DMS79 treated with DMSO at 0.1 percent for 48 hours (cell line): ENCODE measurements around the gene RAB3C.
"Not testable (repeated sequence)": the region's sequence is repeated elsewhere in the genome, so short reads cannot be mapped to it uniquely, and the experiment has no call there.

ENCODE experiments used
- DNase-seq: peaks from one replicate; lab custom pipeline; 2025; lab: John Stamatoyannopoulos, UW

RAB3C gene

DNA sequence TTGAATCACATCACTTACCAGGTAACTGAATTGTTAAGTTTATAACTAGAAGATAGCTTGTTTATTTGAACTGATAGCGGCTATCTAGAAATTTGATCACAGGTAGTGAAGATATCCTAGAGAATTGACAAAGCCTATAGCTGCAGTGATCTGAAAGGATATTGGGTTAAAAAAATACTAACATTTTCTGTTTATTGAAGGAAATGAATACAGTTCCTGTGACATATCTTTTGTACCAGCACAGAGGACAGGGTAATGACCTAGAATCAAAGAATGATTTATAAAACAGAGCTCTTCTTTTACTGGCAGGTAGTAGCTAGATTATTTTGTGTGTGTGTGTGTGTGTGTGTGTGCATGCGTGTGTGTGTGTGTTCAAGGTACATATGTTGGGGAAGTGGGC lies 94.8 kb downstream of the RAB3C start:
- DNase-seq, result no peak

DNA sequence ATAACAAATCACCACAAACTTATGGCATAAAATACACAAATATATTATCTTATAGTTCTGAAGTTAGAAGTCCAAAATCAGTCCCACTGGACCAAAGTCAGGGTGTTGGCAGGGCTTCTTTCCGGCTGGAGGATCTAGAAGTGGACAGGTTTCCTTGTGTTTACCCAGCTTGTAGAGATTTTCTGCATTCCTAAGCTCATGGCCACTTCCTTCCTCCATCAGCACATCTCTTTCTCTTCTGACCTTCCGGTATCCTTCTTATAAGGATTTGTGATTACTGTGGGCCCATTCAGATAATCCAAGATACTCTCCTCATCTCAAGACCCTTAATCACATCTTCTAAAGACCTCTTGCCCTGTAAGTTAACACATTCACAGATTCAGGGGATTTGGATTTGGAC lies 97.6 kb downstream of the RAB3C start:
- no peak for DNase-seq

DNA sequence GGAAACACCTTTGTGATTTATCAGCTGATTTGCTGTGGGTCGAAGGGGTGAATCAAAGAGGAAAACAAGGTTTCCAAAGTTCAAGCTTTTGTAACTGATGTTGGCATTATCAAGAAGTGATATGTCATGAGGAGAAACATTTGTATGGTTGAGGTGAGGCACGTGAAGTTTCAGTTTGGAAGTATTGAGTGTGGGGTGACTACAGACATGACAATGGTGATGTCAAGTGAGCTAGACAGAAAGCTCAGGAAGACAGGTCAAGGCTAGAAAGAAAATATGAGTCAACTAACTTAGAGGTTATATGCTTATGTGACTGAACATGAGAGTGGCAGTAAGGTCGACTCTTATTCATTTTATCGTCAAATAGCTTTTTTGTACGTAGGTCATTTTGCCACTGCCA lies 99.1 kb downstream of the RAB3C start:
- no peak for DNase-seq

DNA sequence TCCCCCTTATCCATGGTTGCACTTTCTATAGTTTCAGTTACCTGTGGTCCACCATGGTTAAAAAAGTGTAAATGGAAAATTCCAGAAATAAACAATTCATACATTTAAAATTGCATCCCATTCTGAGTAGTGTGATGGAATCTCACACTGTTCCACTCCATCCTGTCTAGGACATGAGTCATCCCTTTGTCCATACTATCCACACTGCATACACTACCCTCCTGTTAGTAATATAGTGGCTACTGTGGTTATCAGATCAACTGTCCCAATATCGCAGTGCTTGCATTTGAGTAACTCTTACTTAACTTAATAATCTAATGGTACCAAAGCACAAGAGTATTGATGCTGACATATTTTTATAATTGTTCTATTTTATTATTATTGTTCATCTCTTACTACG lies 100.7 kb downstream of the RAB3C start:
- DNase-seq, result no peak

DNA sequence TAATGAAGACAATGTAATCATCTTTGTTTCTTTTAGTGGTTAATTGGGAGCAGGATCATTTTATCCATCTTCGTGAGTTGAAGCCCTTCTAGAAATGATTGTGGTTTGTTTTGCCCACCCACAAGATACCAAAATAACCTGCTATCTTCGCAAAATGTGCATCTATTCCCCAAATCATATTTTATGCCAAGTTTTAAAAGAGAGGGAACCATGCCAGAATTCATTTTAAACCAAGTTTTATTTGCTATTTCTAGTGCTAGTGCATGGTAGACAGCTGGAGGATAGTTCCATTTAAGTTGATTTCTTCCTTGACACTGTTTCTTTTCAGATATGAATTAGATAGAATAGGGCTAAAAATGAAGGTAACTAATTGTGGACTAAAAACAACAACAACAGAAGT lies 104.2 kb downstream of the RAB3C start:
- DNase-seq, result no peak

DNA sequence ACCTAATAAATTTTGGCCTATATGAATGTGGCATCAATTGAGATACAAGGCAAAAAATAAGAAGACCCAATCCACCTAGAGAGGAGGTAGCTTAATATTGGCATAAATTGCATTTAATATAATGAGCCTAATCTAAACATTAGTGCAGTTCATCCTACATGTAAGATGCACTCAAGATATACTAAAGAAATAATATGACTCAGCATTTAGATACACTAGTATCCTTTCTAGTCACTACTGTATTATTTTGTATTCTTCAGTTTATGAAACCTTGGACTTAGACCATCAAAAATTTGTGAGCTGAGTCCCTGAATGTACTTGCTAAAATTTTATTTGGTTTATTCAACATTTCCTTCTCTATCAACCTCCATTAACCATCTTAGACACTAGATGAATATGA lies 104.7 kb downstream of the RAB3C start:
- DNase-seq, result no peak

DNA sequence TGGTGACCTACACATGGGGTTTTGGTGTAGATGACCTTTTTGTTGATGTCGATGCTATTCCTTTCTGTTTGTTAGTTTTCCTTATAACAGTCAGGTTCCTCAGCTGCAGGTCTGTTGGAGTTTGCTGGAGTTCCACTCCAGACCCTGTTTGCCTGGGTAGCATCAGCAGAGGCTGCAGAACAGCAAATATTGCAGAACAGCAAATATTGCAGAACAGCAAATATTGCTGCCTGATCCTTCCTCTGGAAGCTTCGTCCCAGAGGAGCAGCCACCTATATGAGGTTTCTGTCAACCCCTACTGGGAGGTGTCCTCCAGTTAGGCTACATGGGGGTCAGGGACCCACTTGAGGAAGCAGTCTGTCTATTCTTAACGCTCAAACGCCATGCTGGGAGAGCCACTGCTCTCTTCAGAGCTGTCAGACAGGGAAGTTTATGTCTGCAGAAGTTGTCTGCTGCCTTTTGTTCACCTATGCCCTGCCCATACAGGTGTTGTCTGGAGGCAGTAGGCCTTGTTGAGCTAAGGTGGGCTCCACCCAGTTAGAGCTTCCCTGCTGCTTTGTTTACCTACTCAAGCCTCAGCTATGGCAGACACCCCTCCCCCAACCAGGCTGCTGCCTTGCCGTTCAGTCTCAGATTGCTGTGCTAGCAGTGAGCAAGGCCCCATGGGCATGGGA lies 116.3 kb downstream of the RAB3C start:
- DNase-seq, result not testable (repeated sequence)

DNA sequence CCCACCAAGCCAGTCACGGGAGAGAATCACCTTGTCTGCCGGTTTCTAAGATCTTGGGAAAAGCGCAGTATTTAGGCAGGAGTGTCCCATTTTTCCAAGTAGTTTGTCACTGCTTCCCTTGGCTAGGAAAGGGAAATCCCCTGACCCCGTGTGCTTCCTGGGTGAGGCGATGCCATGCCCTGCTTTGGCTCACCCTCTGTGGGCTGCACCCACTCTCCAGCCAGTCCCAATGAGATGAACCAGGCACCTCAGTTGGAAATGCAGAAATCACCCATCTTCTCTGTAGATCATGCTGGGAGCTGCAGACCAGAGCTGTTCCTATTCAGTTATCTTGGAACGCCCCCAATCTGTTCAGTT lies 116.9 kb downstream of the RAB3C start:
- DNase-seq, result no peak

DNA sequence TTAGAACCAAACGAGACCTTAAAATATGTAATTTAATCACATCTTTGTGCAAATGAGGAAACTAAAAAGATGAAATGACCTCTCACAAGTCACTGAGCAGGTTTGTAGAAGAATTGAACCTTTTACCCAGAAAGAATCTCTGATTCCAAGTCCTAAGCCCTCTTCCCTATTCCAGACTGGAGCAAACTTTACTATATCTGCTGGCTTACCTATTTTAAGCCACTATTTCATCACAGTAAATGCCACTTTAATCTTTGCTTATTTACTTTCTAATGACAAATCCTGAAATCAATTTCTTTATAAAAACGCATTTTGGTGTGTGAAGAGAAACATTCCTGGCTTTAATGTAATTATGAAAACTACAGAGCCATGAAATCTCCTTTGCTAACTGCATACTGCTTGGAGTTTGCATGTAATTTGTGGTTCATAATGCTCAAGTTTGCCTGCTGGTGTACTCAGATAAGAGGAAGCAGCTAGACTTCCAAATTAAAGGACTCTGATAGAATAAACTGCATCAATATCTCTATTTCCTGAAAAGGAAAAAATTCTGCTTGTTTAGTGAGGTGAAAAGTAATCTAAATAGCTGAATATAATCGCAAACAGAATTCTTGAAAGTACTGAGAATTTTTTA lies 121.2 kb downstream of the RAB3C start:
- no peak for DNase-seq

DNA sequence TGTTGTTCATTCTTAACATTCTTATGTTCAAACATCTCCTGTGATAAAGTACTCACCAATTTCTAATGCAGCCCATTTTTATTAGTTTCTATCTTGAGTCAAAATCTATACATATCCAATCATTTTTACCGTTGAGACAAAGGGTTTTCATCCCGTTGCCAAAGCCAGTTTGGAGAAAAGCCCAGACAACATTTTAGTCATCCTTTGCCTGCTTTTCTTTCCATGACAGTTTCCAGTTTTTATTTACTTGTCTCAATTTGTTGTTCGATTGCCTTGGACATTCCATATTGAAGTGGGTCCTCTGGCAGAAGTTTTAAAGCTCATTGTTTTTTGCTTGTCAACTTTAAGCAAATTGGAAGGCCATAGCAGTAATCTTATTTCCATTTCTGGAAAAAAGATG lies 123.9 kb downstream of the RAB3C start:
- DNase-seq, result no peak

DNA sequence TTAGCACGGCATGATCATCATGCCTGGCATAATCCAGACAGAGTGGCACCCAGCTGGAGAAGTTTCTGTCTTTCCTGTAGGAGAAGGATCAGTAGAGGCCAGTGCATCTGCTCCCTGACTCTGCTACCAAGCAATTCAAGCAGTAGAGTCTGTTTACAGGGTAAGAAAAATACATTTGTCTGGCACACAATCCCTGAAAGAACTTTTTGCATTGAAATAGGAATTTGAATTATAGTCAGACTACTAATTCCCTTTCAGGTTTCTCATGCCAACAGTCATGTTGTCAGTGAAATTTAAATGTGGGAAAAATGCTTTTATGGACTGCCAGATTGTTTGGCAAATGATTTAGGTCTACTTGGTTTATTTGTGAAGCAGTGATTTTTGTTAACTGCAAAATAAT lies 125.6 kb downstream of the RAB3C start:
- no peak for DNase-seq

DNA sequence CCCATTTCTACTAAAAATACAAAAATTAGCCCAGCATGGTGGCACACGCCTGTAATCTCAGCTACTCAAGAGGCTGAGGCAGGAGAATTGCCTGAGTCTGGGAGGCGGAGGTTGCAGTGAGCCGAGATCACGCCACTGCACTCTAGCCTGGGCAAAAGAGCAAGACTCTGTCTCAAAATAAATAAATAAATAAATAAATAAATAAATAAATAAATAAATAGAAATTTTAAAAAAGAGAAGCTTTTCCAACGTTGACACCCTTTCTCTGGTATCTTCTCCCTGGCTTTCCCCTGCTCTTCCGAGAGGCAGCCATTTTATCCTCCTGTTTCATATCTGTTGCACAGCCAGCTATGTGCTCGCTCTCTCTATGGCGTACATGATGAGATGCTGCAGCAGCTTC lies 127.5 kb downstream of the RAB3C start:
- not testable (repeated sequence) for DNase-seq

DNA sequence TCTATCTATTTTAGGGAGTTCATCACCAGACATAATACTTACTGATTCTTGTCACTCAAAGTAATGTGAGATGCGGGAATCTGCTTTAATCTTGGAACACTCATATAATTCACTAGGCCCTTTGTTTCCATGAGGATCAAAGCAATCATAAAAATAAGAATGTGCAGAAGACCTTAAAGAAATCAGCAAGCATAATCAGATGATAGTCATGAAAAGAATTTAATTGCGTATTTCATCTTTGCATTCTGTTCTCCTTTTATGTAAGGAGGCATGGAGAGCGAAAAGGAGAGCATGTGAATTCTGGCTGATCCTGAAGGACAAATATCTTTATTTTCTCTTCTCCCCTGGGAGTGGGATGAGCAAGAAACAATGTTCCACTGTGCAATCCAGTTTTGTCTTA lies 128.0 kb downstream of the RAB3C start:
- no peak for DNase-seq

DNA sequence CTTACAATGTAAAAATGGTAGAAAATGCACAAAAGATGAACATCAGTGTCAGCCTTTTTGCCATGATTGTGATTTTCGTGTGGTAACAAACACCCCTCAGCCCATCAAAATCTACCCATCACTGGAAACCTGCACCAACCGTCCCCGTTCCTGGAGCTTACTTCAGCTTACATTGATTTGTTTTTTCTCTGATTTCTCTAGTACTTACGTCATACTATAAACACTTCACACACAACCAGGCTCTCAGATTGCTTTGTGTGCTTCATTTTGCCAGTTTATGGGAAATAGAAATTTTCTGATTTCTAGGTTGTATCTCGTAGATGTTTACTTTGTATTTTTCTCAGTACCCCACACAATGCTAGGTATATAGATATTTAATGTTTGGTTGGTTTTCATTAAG lies 129.1 kb downstream of the RAB3C start:
- DNase-seq, result no peak

DNA sequence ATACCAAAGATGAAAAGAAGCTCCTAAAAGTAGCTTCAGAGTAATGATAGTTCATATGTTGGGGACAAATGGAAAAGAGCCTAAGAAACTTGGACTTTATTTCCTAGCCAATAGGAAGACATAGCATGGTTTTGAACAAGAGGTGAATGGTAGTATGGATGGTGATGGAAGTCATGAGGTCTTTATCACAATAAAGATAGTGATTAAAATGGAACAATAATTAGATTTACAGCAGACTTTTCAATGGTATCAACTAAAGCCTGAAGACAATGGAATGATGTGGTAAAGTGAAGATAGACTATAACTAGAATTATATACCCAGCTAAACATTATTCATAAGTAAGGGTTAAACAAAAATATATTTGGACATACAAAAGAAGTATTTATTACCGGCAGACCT lies 131.2 kb downstream of the RAB3C start:
- DNase-seq, result no peak

DNA sequence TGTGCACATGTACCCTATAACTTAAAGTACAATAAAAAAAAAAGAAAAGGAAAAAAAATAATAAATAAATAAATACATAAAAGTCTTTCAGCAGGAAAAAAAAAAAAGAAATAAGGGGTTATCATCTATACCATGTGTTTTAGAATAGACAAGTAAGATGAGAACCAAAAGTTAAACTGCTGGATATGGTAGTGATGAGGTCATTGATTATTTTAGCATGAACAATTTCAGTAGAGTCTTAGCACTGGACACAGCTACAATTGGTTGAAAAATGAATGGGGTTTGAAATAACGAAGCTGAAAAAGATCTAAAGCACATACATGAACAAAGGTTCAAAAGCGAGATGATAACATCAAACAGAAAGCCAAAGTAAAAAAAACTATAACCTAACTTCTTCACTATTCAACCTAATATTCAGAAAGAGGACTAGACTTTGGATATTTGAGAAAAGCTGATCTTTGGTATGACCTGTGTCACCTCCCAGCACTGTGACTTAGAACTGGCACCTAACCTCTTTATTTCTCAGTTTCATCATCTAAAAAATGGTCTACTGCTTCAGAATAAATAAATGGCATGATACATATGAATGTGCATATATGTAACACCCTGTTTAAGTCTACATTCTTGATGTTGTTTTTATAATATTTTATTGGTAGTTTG lies 133.3 kb downstream of the RAB3C start:
- DNase-seq, result no peak

DNA sequence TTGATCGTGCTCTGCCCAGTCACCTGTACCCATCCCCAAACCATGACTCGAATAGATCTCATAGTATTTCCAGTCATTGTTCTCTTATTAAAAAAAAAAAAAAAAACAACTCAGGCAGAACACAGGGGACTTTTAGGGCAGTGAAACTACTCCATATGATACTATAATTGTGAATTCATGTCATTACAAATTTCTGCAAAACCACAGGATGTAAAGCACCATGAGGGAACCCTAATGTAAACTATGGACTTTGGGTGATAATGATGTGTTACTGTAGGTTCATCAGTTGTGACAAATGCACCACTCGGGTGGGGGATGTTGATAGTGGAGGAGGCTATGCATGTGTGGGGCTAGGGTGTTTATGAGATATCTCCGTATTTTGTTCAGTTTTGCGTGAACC lies 133.8 kb downstream of the RAB3C start:
- DNase-seq, result no peak

DNA sequence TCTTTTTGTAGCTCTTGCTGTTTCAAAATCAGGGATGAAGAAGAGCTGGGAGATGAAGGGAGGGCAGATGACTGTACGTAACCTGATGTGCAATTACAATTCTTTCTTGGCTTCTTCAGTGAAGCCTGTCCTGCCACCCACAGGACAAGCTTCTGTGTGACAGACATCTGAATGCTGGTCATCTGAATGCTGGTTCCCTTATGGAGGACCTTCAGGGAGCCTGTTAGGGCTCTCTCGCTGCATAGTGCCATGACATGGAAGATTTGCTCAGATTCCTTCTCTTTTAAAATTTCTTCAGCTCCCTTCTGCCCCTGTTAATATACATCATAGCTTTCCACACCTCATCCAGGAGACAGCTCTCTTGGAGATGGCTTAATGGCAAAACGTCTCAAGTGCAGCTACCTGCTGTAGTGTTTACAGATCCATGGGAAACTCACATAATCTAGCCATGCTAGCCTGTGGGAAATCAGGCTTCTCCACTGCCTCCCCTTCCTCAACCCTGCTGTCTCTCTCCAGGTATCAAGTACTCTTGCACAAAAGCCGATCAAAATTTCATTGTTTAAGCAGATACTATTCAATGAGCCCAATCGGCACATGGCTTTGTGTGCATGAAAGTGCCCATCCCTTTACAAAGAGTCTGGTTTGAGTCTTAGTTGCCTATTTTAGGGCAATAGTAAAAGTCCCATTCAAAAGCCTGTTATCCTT lies 134.6 kb downstream of the RAB3C start:
- no peak for DNase-seq

DNA sequence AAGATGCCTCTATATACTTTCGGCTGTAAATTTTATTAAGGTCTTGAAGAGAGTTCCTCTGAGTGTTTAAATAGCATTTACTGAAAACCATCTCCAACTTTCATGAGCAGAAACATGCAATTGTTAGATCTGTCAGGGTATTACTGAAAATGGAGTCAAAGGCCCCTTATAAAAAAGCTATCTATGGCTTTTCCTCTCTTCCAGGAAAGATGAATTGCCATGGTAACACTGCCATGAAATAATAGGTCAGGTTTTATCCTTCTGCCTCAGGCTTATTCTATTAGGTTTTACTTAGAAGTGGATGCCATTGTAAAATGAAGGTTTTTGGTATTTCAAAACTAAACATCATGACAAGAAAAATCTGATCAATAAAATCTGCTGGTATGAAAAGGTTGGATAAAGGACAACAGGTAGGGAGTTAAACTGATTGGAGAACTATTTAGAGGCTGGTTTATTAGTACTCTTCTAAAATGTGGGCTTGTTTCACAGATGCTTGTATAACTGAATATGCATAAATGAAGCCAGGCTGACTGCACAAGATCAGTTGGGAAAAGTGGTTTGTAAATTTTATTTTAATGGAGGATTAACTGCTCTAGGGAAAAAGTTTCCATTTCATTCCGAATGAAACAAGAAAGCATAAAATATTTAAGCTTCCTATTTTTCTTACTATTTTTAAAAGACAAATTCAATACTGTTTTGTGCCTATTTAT lies 135.5 kb downstream of the RAB3C start:
- DNase-seq, result no peak

DNA sequence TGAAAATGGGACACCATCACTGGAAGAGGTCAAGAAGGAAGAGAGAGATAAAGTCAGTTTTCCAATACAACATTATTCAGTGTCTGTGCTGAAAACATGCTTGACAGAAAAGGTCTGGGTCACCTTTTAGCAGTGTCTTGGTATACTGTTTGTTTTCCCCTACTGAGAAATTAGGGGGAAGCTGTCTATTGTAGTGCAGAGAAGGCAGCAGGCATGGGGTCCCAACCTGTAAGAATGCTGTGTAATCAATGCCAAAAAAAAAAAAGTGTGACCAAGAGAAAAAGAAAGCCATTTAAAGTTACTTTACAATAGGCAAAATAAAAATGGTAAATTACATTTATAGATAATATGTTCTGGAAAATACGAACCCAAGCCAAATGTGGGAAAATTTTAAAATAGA lies 139.3 kb downstream of the RAB3C start:
- no peak for DNase-seq

DNA sequence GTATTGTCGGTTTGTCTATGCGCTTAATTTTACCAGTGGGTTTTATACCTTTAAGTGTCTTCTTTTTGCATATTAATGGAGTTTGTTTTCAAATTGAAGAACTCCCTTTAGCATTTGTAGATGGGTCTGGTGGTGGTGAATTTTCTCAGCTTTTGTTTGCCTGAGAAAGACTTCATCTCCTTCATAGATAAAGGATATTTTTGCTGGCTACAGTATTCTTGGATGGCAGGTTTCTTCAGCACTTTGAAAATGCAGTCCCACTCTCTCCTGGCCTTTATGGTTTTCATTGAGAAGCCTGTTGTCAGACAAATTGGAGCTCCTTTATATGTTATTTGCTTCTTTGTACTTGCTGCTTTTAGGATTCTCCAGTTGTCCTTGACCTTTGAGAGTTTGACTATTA lies 142.1 kb downstream of the RAB3C start:
- DNase-seq, result no peak

DNA sequence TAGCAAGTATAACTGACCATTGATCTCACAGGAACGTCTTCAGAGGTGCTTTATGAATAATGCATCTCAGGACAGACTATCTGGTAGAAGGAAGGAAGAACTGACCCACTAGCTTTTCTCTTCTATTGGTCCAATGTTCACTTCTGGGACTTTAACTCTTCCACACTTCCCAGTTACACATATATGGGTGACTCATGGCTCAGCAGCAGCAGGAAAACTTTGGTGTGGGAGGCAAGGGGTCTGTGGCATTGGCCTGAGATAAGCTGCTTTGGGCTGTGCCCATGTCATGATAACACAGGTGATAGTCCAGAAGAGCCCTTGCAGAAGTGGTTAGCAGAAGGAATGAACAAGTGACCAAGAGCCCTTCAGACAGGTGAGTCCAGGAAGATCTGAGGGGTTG lies 148.8 kb downstream of the RAB3C start:
- no peak for DNase-seq

DNA sequence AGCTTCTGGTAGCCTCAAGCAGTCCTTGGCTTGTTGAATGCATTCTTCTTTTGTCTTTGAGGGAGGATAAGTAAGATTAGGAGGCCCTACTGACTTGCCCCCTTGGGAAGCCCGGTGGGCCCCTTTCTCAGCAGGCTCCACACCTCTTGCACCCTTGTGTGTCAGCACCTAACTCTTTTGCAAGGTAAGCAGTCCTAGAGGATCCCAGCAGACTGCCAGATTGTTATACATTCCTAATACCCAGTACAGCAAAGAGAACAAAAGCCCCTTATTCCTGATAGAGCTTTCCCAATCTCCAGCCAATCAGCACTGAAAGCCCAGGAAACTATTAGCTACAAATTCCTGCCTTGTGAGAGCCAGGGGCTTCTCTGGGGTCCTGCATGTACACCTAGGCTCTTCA lies 152.8 kb downstream of the RAB3C start:
- DNase-seq, result no peak
